Measurements from ENCODE around the gene TSPAN15.
A peak's percentile ranks its signal among the peaks of the same experiment; 100 is the strongest.
"Not testable (repeated sequence)": the region's sequence is repeated elsewhere in the genome, so short reads cannot be mapped to it uniquely, and the experiment has no call there.

The TSPAN15 gene

DNA sequence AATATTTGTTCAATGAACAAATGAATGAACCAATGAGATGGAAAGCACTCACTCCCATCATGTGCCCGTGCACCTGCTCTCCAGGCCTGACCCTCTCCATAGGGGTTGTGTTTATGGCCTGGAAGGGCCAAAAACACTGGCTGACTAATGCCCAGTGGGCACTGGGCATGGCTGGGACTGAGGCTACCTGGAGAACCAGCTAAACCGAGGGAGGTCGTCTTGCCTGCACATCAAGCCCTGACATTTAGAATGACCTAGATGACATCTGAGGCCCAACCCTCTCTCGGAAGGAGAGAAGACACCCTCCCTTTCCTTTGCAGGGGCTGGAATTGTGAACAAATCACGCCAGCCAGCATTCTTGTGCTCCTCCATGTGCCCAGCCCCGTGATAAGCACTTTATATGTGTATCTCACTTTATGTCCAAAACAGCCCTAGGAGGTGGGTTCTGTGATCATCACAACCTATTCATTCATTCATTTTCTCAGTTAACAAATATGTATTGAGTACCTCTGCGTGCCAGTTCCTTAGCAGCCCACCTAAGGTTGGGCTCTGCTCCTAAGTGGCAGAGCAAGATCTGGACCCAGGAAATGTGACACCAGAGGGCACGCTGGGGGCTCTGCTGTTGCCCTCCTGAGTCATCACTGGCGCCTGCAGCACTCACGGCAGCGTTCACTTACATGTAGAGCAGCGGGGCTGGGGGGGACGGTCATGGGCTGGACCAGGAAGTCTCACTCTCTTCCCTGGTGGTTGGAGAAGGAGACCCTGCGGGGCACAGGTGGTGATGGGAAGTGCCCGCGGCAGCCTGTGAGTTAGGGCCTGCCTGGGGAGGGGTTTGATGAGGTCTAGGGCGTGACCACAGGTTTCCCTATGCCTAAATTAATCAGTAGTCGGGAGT, 52.0 kb downstream of the TSPAN15 start:
- no peak for DNase-seq (ENCODE audit: low read depth)

DNA sequence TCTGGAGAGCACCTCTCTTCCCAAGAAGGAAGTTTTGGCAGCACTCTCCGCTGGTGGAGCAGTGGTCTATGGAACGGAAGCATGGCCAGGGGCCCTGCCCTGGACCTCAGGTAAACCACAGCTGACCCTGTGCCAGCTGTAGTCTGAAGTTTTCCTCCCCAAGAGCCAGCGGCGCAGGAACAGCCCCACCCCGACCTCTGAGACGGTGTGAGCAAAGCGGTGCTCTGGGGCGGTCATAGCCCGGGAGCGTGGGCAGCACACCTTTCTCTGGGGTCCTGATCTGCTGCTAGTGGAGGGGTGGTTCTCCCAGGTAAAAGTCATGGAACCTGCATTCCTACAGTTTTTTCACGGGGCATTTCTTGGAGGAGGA, 52.6 kb downstream of the TSPAN15 start:
- no peak for DNase-seq (ENCODE audit: low read depth)

DNA sequence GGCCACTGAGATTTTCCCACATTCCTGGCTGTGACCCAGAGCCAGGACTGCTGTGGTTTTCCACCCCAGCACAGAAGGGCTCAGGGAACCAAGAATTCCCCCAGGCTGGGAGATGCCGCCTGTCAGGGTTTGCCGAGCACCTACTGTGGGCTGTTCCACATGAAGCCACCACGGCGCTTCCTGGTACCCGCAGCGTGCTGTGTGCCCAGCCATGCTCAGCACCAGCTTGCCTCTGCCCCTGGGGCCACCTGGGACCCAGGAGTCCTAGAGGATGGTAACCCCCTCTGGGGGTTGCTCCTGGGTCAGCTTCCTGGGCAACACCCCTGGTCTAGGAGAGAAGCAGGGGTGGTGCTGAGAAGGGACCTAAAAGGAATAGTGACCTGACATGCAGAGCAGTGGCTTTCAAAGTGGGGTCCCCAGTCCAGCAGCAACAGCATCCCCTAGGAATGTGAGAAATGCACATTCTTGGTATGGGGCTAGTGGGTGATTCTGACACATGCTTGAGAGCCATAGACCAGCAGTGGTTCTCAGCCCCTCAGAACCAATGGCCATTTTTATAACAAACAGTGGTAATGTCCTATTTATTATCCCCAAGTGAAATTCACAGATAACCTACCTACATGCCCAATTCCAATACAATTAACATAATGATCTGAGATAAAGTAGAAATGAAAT, 53.4 kb downstream of the TSPAN15 start:
- no peak for DNase-seq (ENCODE audit: low read depth)

DNA sequence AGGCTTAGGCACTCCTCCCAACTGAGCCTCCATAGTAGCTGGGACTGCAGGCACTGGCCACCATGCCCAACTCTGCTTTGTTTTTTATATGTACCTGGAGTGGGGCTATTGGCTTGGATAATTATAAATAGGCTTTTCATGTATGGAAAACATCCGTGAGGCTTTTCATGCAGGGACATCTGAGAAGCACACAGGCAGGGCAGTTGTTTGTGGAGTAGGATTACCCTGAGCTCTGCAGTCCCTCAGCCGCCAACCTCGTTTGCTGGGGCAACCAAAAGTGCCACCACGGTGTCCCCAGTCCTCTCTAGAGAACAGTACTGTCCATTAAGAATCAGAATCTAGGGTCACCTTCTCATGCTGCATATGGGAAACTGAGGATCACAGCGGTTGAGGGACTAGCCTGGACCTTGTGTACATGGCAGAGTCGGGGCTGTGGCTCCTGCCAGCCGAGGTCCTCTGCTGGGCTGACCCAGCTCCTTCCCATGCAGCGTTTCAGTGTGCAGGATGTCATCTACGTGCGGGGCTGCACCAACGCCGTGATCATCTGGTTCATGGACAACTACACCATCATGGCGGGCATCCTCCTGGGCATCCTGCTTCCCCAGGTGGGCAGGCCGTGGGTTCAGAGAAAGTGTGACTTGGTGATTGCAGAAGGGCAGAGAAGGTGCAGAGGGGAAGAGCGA, 54.5 kb downstream of the TSPAN15 start:
- no peak for DNase-seq (ENCODE audit: low read depth)

DNA sequence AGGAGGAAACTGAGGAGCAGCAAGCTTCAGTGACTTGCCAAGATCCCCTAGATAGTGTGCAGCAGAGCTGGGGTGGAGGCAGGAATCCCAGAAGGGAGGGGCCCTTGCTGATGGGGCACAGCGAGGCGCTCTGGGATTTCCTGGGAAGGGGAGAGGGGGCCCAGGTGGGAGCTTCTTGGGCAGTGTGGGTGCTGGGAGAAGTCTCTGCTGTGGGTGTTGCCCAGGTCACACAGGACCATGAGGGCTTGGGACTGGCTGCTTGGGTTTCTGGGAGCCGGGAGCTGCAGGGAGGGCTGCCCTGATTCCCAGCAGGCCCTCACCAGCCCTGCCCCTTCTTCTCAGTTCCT, 55.2 kb downstream of the TSPAN15 start:
- DNase-seq (ENCODE audit: low read depth) = no peak

DNA sequence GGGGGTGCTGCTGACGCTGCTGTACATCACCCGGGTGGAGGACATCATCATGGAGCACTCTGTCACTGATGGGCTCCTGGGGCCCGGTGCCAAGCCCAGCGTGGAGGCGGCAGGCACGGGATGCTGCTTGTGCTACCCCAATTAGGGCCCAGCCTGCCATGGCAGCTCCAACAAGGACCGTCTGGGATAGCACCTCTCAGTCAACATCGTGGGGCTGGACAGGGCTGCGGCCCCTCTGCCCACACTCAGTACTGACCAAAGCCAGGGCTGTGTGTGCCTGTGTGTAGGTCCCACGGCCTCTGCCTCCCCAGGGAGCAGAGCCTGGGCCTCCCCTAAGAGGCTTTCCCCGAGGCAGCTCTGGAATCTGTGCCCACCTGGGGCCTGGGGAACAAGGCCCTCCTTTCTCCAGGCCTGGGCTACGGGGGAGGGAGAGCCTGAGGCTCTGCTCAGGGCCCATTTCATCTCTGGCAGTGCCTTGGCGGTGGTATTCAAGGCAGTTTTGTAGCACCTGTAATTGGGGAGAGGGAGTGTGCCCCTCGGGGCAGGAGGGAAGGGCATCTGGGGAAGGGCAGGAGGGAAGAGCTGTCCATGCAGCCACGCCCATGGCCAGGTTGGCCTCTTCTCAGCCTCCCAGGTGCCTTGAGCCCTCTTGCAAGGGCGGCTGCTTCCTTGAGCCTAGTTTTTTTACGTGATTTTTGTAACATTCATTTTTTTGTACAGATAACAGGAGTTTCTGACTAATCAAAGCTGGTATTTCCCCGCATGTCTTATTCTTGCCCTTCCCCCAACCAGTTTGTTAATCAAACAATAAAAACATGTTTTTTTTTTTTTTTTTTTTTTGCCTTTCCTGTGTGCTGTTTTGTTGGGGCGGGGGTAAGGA, 55.8 kb downstream of the TSPAN15 start:
- DNase-seq (ENCODE audit: low read depth) = no peak

DNA sequence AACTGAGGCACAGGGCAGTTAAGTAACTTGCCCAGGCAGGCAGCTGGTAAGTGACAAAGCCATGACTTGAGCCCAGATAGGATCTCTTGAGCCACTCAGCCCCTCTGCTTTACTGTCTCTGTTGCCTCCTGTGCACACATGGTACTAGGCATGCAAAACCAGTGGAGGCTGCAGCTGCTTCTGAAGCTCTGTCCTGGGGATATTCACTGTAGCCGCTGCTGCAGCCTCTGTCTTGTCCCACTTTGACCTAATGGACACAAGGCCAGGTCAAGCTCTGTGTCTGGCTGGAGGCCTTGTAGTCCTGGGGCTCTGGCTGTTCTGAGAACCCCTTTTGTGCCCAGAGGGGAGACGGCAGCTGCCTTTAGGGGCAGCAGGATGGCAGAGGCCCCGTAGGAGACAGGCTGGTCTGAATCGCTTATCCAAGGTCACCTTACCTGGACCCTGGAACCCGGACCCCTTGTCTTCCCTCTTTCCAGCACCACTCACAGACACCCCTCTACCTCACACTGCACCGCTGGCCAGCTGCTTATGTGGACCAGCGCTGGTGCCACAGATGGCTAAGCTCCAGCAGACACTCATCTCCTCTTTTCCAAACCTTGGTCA, 57.6 kb downstream of the TSPAN15 start:
- no peak for DNase-seq (ENCODE audit: low read depth)

DNA sequence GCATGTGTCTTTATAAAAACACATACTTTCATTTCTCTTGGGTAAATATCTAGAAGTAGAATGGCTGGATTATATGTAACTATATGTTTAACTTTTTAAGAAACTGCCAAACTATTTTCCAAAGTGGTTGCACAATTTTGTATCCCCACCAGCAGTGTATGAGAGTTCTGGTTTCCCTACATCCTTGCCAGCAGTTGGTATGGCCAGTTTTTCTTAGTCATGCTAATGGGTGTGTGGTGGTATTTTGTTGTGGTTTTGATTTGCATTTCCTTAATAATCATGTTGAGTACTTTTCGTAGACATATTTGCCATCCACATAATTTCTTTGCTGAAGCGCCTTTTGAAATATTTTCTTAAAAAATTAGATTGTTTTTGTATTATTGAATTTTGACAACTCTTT, 61.6 kb downstream of the TSPAN15 start:
- DNase-seq (ENCODE audit: low read depth) = no peak

DNA sequence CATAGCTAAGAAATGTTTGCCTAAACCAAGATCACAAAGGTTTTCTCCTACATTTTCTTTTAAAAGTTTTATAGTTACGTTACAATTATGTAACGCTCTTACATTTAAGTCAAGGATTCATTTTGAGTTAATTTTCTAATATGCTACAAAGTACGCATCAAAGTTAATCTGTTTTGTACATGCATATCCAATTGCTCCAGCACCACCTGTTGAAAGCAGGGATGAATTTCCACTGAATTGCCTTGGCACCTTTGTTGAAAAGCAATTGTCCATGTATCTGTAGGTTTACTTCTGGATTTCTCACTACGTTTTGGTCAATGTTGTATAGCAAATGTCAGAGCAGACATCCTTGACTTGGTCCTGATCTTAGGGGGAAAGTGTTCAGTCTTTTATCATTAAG, 62.4 kb downstream of the TSPAN15 start:
- no peak for DNase-seq (ENCODE audit: low read depth)

DNA sequence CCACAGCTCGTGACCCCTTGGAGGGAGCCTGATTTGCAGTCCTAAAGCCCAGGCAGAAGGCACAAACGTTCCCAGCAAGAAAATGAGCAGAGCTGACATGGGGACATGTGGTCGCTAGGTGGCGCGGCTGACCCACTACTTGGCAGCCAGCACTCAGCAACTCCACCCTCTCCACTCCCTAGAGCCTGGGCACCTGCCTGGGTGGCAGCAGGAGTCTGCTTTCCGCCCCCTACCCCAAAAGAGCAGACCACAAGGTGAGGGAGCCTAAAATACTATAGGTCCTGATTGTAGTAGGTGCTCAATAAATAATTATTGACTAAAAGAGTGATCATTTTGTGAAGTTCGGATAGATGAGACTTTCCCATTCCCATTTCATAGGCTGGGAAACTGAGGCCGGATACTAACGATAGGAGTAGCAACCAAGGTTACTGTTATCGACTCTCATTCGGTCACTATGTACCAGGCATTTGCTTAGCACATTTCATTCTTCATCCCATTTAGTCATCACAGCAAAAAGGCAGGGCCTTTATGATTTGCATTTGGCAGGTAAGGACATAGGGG, 64.5 kb downstream of the TSPAN15 start:
- DNase-seq (ENCODE audit: low read depth) = peak; percentile 58

DNA sequence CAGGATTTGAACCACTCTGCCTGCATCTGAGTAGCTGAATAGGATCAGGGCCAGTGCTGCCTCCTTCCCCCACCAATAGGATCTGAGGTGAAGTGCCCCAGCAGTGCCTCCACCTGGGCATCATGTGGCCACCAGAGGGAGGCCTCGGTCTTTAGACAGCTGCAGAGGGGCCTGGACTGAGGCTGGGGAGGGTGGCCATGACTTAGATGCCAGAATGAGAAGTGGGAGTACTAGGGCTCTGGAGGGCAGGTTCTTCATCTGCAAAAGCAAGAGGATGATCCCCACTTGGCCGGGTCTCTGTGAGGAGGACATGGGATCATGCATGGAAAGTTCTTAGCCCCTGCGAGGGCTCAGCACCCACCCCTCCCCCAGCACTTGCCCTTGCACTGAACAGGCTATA, 65.1 kb downstream of the TSPAN15 start:
- DNase-seq (ENCODE audit: low read depth) = no peak

DNA sequence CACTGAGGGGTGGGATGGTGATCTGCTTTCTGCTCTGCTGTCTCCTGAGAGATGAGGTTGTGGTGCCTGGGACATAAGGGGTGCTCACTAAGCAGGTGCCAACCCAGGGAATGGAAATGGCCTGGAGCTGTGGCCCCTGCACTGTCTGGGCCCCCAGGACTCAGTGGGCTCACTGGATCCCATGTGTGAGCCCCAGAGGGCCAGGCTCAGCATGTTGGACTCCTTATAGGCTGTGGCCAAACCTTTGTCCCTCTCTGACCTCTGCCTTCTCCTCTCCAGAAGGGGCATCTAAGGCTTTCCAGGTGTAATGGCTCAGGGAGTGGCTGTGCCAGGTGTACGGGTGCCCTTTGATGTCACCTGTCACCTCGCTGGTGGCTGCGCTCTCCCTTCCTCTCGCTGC, 65.5 kb downstream of the TSPAN15 start:
- DNase-seq (ENCODE audit: low read depth) = no peak

DNA sequence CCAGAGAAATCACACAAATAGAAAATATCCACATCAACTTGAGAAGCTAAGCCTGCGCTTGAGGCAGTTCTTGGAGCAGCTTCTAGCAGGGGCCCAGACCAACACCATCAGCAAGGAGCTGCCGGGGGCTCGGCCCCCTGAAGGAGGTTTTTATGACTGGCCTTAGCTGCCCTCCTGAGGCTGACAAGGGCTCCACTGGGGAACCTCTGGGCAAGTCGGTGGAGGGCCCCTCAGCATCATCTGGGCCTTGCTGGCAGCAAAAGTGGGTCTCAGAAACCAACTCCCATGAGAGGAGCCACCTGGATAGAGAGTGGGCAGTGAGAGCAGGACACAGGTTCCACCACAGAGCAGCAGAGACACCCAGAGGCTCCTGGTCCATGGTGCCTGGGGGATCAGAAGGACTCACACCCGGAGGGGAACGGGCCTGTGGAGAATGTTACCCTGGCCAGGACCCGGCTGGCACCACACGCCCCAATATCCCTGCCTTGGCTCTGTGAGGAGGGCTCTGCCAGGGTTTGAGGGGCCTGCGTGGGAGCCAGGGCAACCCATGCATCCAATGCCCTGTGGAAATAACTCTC, 66.1 kb downstream of the TSPAN15 start:
- DNase-seq (ENCODE audit: low read depth) = no peak

DNA sequence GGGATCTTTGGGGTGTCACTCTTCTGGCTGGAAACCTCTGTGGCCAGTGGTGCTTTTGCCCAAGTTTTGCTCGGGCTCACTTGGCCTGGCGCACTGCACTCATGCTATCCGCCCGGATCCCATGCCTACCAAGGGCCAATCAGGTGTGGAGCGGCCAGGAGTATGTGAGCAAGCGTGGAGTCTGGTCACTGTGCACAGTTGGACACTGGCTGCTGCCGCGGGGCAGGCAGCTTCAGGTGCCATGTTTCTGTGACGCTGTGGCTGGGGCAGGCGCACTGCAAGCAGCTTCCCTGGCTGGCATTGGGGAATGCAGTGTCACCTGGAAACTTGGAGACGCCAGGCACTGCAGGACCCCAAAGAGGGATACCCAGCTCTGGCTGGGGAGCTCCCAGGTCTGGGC, 76.7 kb downstream of the TSPAN15 start:
- DNase-seq (ENCODE audit: low read depth) = no peak

DNA sequence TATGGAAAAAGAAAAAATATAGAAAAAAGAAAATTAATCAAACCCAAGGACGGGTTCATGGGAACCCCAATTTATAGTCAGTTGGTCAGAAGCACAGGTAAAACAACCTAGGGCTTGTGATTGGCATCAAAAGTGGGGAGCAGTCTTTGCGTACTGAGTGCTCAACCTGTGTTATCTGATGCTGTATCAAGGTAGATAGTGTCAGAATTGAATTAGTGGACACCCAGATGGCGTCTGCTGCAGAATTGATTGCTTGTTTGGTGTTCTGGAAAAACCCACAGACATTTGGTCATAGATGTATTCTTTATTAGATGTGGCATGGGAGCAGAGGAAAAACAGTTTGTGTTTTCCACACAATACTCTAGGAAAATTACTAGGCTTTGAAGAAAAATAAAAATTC, 82.4 kb downstream of the TSPAN15 start:
- no peak for DNase-seq (ENCODE audit: low read depth)

DNA sequence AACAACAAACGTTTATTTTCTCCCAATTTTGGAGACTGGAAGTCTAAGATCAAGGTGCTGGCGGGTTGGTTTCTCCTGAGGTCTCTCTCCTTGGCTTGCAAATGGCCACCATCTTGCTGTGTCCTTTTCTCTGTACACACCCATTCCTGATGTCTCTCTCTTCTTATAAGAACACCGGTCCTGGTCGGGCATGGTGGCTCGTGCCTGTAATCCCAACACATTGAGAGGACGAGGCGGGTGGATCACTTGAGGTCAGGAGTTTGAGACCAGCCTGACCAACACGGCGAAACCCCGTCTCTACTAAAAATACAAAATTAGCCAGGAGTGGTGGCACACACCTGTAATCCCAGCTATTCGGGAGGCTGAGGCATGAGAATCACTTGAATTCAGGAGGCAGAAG, 85.3 kb downstream of the TSPAN15 start:
- not testable (repeated sequence) for DNase-seq (ENCODE audit: low read depth)

DNA sequence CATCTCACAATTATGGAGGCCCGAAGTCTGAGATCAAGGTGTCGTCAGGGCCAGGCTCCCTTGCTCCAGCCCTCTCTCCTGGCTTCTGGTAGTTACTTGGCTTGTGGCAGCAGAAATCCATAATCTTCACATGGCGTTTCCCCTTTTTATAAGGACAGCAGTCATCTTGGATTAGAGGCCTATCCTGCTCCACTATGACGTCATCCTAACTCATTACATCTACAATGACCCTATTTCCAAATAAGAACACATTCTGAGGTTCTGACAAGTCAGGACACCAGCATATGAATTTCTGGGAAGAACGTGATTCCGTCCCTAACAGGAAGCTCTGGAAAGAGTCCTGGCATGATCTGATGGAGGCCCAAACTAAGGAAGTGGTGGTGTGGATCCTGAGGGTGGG, 86.2 kb downstream of the TSPAN15 start:
- DNase-seq (ENCODE audit: low read depth) = no peak

DNA sequence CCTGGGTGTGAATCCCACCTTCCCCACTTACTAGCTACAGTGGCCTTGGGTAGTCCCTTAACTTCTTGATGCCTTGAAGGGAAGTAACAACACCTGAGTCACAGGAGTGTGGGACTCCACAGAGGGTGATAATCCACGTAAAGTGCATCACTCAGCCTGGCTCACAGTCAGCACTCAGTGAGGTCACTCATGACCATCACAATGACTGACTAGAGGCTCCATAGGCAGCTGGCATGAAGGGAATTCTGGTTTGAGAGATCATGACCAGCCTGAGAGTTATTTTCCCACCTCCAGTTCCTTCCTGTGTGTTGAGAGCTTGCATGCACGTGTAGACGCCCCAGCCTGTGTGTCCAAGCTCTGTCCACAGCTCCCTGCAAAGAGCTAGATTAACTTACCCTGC, 87.2 kb downstream of the TSPAN15 start:
- no peak for DNase-seq (ENCODE audit: low read depth)

DNA sequence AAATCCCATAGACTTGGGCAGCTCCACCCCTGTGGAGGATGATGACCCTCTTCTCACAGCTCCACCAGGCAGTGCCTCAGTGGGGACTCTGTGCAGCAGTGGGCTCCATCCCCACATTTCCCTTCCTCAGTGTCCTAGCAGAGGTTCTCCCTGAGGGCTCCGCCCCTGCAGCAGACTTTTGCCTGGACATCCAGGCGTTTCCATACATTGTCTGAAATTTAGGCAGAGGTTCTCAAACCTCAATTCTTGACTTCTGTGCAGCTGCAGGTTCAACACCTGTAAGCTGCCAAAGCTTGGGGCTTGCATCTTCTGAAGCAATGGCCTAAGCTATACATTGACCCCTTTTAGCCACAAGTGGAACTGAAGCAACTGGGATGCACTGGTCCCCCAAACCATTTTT, 90.2 kb downstream of the TSPAN15 start:
- no peak for DNase-seq (ENCODE audit: low read depth)

DNA sequence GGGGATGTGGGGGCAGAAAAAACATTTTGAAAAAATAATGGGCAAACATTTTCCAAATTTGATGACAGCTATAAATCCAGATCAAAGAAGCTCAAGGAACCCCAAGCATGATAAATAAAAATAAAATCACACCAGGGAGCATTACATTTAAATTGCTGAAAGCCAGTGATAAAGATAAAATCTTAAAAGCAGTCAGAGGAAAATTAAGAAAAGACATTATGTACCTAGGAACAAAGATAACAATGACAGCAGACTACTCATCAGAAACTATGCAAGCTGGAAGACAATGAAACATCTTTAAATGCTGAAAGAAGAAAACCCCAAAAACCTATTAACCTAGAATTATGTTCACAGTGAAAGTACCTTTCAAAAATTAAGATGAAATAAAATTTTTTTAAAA, 98.7 kb downstream of the TSPAN15 start:
- DNase-seq (ENCODE audit: low read depth) = no peak

DNA sequence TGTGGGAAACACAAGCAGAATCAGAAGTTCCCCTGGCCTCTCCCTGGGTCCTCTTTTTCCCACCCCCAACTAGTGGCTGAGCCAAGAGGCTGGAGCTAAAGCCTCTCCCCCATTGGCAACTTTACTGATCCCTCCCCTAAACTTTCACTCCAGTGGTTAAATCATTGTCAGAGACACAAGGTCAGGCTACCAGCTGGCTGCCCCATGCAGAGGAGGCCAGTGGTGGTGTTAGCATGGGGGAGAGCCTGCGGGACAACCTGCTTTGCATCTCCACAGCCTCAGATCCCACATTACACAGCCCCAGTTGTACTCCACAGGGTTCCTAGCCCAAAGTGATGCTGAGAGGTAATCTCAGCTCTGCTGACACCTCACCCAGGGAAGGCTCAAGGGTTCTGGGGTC, 101.0 kb downstream of the TSPAN15 start:
- no peak for DNase-seq (ENCODE audit: low read depth)
